Mesodermal cell (in vitro differentiated cells): ENCODE data around the gene SHISA4.

Experiments
- H3K27ac ChIP-seq: 2 replicates; pipeline ENCODE4 v1.7.0; 2013; ENCODE audit warnings: mild to moderate bottlenecking, low read depth, low read length, moderate library complexity; ENCODE audit not compliant: severe bottlenecking
- H3K36me3 ChIP-seq: 2 replicates; pipeline ENCODE4 v1.7.1; 2013; ENCODE audit warnings: mild to moderate bottlenecking, low read length, moderate library complexity; ENCODE audit not compliant: control insufficient read depth, insufficient read depth
- H3K4me1 ChIP-seq: one replicate; pipeline ENCODE4 v1.7.1; 2013; ENCODE audit warnings: mild to moderate bottlenecking, low read length; ENCODE audit not compliant: insufficient read depth, control insufficient read depth, poor library complexity, severe bottlenecking
- H3K4me3 ChIP-seq: 2 replicates; pipeline ENCODE4 v1.7.0; 2013; ENCODE audit warnings: low read length, control low read depth, mild to moderate bottlenecking; ENCODE audit not compliant: insufficient read depth, poor library complexity, severe bottlenecking; ENCODE audit errors: extremely low read depth
- H3K9me3 ChIP-seq: 2 replicates; pipeline ENCODE4 v1.7.1; 2013; ENCODE audit warnings: mild to moderate bottlenecking, low read length, moderate library complexity; ENCODE audit not compliant: control insufficient read depth
- WGBS, 2 experiments: methylation state at CpG; one replicate each; pipeline ENCODE4 v1.1.5; 2013; ENCODE audit warnings: missing lambda C conversion rate in 2 of 2; ENCODE audit not compliant: insufficient coverage in 2 of 2; 5-methylcytosine and 5-hydroxymethylcytosine counted together

SHISA4 gene

DNA sequence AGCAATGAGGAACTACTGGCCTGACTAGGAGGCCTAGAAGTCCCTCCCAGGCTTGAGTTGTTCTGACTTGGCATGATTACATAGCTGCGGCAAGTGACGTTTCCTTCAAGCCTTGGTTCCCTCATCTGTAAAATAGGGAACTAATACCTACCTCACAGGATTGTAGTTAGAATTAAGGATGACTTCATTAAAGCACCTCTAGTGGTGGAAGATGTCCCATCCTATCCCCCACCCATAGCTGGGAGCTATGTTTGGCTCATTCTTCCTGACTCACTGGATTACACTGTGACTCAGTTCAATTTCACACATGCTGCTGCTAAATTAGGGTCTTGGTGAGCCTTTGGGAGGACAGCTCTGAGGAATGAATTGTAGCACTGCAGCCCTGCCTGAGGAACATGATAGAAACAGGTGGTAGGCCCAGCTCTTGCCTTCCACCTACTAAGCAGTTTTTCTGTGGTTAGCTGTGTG is 6.0 kb upstream of the SHISA4 start:
- Histone ChIP-seq H3K36me3 (peaks cover 9% of the 10 kb centered on the region), H3K9me3 (no peaks in the 10 kb centered on the region), H3K4me1 (peaks cover 37% of the 10 kb centered on the region), H3K27ac (peak overlapping the region; percentile 23), H3K4me3 (no peak overlapping the region)
- no CpG with 5 or more reads among the region's 2 CpGs for WGBS, 2 experiments

DNA sequence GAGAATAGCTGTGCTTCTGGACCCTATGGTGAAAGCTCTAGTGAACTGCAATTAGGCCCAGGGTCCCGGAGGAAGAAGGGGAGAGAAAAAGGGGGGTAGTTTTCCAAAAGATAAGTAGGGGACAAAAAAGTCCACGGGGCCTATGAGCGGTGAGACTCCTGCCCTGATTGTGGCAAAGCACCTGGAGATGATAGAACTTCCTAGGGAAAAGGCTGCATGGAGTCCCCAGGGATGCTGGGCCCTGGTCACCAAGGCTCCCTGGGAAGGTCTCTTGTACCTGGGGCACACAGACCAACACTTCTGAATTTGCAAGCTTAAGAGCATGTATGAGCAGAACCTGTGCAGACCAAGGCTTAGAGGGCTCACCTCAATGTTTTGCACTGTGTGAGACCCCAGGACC is 5.4 kb upstream of the SHISA4 start:
- H3K27ac ChIP-seq: no peak overlapping the region
- H3K4me3 ChIP-seq: no peak overlapping the region
- peaks cover 7% of the 10 kb centered on the region for H3K36me3 ChIP-seq
- no peaks in the 10 kb centered on the region for H3K9me3 ChIP-seq
- H3K4me1 ChIP-seq: peaks cover 40% of the 10 kb centered on the region
- WGBS, 2 experiments: 84 to 95% methylated on average over 3 of the region's 3 CpGs

GRCh38 chr1:201883786-201884185 is 4.9 kb upstream of the SHISA4 start:
- H3K4me1 ChIP-seq: peaks cover 42% of the 10 kb centered on the region
- no peak overlapping the region for H3K27ac ChIP-seq
- 85 to 93% methylated on average over 4 to 5 of the region's 7 CpGs for WGBS, 2 experiments
- no peak overlapping the region for H3K4me3 ChIP-seq
- no peaks in the 10 kb centered on the region for H3K9me3 ChIP-seq
- peaks cover 3% of the 10 kb centered on the region for H3K36me3 ChIP-seq

DNA sequence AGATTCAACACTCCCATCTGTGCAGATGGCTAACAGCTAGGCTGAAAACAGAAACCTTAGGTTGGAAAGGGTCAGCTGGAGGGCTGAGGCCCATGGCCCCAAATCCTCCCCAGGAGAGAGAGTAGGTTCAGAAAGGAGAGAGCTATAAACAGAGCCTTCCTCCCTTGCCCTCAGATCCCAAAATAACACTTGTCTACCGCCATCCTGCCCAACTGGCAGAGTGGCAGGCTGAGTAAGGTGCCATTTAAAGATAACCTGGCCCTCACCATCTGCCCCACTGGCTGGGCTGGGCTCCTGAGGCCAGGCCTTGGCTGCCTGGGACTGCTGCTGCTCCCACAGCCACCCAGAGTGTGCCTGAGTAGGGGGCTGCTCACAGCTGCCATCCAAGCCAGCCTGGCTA is 4.3 kb upstream of the SHISA4 start:
- no peak overlapping the region for H3K27ac ChIP-seq
- 80 to 100% methylated on average over 1 of the region's 1 CpG for WGBS, 2 experiments
- no peaks in the 10 kb centered on the region for H3K36me3 ChIP-seq
- peaks cover 42% of the 10 kb centered on the region for H3K4me1 ChIP-seq
- no peak overlapping the region for H3K4me3 ChIP-seq
- no peaks in the 10 kb centered on the region for H3K9me3 ChIP-seq

- no peak overlapping the region for H3K4me3 ChIP-seq
- H3K36me3 ChIP-seq: peaks cover 3% of the 10 kb centered on the region
- peaks cover 42% of the 10 kb centered on the region for H3K4me1 ChIP-seq
- no peaks in the 10 kb centered on the region for H3K9me3 ChIP-seq
- WGBS, 2 experiments: 79 to 93% methylated on average over 6 of the region's 6 CpGs
- H3K27ac ChIP-seq: no peak overlapping the region
These were observed 3.1 kb upstream of the SHISA4 start for GRCh38 chr1:201885531-201886075.

DNA sequence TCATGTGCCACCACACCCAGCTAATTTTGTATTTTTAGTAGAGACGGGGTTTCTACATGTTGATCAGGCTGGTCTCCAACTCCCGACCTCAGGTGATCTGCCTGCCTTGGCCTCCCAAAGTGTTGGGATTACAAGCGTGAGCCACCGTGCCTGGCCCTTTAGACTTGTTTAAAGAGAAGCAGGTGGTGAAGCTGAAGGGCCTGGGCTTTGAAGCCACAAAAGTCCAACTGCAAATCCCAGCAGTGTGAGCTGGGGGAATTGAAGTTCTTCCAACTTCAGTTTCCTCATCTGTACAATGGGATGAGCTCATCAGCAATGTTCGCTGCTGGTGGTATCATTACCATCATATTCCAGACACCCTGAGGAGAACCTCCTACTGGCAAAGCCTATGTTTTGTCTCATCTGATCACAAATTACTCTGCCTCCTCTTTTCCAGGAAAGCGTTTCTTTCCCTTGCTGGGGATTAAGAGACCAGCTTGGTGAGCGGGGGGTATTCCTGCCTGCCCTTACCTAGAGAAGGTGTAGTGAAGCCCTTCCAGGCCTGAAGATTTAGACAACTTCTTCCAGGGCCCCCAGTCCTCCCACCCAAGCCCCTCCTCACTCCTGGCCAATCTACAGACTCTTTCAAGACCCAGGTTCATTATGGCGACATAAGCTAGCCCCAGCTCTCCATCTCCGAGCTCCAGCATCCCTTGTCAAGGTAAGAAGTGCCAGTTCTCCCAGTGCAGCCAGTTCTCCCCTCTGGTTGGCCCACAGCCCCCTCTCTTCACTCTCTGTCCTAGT is 2.4 kb upstream of the SHISA4 start:
- no peaks in the 10 kb centered on the region for H3K9me3 ChIP-seq
- peaks cover 42% of the 10 kb centered on the region for H3K4me1 ChIP-seq
- no peak overlapping the region for H3K4me3 ChIP-seq
- no peak overlapping the region for H3K27ac ChIP-seq
- WGBS, 2 experiments: 94 to 99% methylated on average over 5 to 8 of the region's 9 CpGs
- H3K36me3 ChIP-seq: peaks cover 3% of the 10 kb centered on the region

DNA sequence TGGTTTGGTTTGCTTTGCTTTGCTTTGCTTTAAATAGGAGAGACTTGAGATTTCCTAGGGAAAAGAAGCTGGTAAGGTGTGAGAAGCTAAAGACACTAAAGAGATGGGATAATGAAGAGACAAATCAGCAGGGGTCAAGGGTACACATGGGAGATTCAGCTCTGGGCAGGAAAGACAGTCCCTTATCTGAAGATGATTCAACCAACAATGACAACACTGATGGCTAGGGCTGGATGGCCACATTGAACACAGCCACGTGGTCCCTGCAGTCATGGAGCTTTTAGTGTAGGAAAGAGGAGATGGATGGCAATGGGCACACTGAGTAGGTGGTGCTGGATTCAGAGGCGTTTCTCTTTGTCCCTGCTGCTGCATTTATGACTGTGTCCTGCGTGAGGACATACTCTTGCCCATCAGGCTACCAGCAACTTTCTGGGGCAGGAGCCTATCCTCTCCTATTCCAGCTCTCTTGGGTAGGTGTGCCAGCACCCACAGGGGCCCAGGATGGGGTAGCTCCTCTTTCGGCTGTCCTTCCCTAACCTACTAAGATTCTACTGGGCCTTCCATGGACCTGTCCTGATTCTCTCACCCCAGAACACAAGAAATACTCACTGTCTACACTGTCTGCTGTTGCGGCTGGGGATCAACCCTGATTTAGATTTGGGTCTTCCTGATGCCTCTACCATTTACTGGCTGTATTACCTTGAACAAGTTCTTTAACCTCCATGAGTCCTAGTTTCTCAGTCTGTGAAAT is 1.4 kb upstream of the SHISA4 start:
- Histone ChIP-seq H3K36me3 (peaks cover 3% of the 10 kb centered on the region), H3K4me1 (peaks cover 41% of the 10 kb centered on the region), H3K9me3 (no peaks in the 10 kb centered on the region), H3K27ac (no peak overlapping the region), H3K4me3 (no peak overlapping the region)
- 91 to 92% methylated on average over 4 to 5 of the region's 5 CpGs for WGBS, 2 experiments

- peaks cover 3% of the 10 kb centered on the region for H3K36me3 ChIP-seq
- H3K4me1 ChIP-seq: peaks cover 28% of the 10 kb centered on the region
- WGBS, 2 experiments: 47% methylated on average over 26 to 31 of the region's 33 CpGs
- H3K27ac ChIP-seq: no peak overlapping the region
- no peaks in the 10 kb centered on the region for H3K9me3 ChIP-seq
- H3K4me3 ChIP-seq: peak overlapping the region; percentile 60
These were observed 631 bp downstream of the SHISA4 start for GRCh38 chr1:201889090-201889968.

GRCh38 chr1:201890223-201890622 is 1.5 kb downstream of the SHISA4 start:
- Histone ChIP-seq H3K4me3 (no peak overlapping the region), H3K4me1 (peaks cover 23% of the 10 kb centered on the region), H3K27ac (no peak overlapping the region), H3K36me3 (peaks cover 3% of the 10 kb centered on the region), H3K9me3 (no peaks in the 10 kb centered on the region)
- WGBS, 2 experiments: 95 to 96% methylated on average over 2 to 6 of the region's 7 CpGs

- no peak overlapping the region for H3K4me3 ChIP-seq
- H3K27ac ChIP-seq: no peak overlapping the region
- H3K9me3 ChIP-seq: no peaks in the 10 kb centered on the region
- peaks cover 17% of the 10 kb centered on the region for H3K4me1 ChIP-seq
- H3K36me3 ChIP-seq: peaks cover 3% of the 10 kb centered on the region
- WGBS, 2 experiments: 84 to 88% methylated on average over 2 of the region's 3 CpGs
These were observed 2.2 kb downstream of the SHISA4 start for GRCh38 chr1:201890806-201891450.
